H1 (cell line): Measurements from ENCODE around the gene ADA. TPM values are rescaled to one million over a fixed set of nuclear protein-coding genes. Genes with fewer than 3 reads are reported as not detected.

Experiments
- CTCF ChIA-PET: fragments of 300-600 bp; sonication (Branson Sonifier 250); formaldehyde crosslinking; loops from one replicate; lab custom pipeline; 2021; ENCODE audit not compliant: partially characterized antibody; lab: Charles Lee
- POLR2A ChIA-PET: fragments of 300-600 bp; sonication (Branson Sonifier 250); formaldehyde crosslinking; loops from one replicate; lab custom pipeline; 2021; ENCODE audit warnings: inconsistent platforms; ENCODE audit not compliant: partially characterized antibody; lab: Charles Lee
- DNase-seq, 2 experiments: peaks; one replicate each; pipeline versions ENCODE4 v3.0.0 to v3.0.0-alpha.2; 2010 to 2022; ENCODE audit warnings: low spot score in 2 of 2, low read depth in 1 of 2, mixed read lengths in 1 of 2
- FAIRE-seq: peaks from 2 replicates; lab custom pipeline; 2011; peaks lifted over from hg19 to GRCh38; lab: Jason Lieb, UNC
- H2AFZ ChIP-seq: 2 replicates; pipeline ENCODE4 v1.8.1; 2012; ENCODE audit warnings: low read length, inconsistent platforms
- H2AK5ac ChIP-seq: 2 replicates; pipeline ENCODE4 v1.6.1; 2013; ENCODE audit warnings: low read depth, low read length
- H2BK120ac ChIP-seq: replicated peaks from 2 replicates; pipeline ENCODE3; 2013; ENCODE audit warnings: low read depth, low read length, inconsistent platforms
- H2BK12ac ChIP-seq: 2 replicates; pipeline ENCODE4 v1.6.1; 2013; ENCODE audit warnings: low read depth, low read length
- H2BK15ac ChIP-seq: 2 replicates; pipeline ENCODE4 v1.6.1; 2013; ENCODE audit warnings: low read length
- H2BK20ac ChIP-seq: 2 replicates; pipeline ENCODE4 v1.6.1; 2013; ENCODE audit warnings: low read length
- H2BK5ac ChIP-seq: 2 replicates; pipeline ENCODE4 v1.6.1; 2013; ENCODE audit warnings: low read depth, low read length
- H3K14ac ChIP-seq: 2 replicates; pipeline ENCODE4 v1.6.1; 2013; ENCODE audit warnings: inconsistent platforms; ENCODE audit not compliant: insufficient read length
- H3K18ac ChIP-seq: 2 replicates; pipeline ENCODE4 v1.6.1; 2013; ENCODE audit warnings: low read length; ENCODE audit errors: extremely low read depth
- H3K23ac ChIP-seq: 2 replicates; pipeline ENCODE4 v1.6.1; 2013; ENCODE audit warnings: inconsistent platforms; ENCODE audit not compliant: insufficient read length
- H3K23me2 ChIP-seq: 2 replicates; pipeline ENCODE4 v1.6.1; 2013; ENCODE audit warnings: low read depth, low read length
- H3K27ac ChIP-seq: 2 replicates; pipeline ENCODE4 v1.6.1; 2011; ENCODE audit warnings: low read depth, low read length, inconsistent platforms
- H3K27me3 ChIP-seq, 4 experiments: replicated peaks in 1 of 4; 1 replicate in 1 of 4; 2 replicates in 3 of 4; pipeline versions ENCODE4 v1.6.1 to v1.8.1; 2011 to 2013; ENCODE audit warnings: low read length in 3 of 4, mild to moderate bottlenecking in 3 of 4, inconsistent platforms in 2 of 4, mixed read lengths in 2 of 4, moderate library complexity in 1 of 4; ENCODE audit not compliant: control insufficient read depth in 3 of 4, insufficient read depth in 3 of 4; ENCODE audit errors: extremely low read depth in 1 of 4
- H3K36me3 ChIP-seq, 4 experiments: 2 replicates each; pipeline versions ENCODE4 v1.6.1 to v1.8.1; 2011 to 2013; ENCODE audit warnings: mild to moderate bottlenecking in 4 of 4, low read length in 3 of 4, moderate library complexity in 2 of 4, control low read depth in 1 of 4, inconsistent platforms in 1 of 4; ENCODE audit not compliant: insufficient read depth in 4 of 4, control insufficient read depth in 2 of 4
- H3K4ac ChIP-seq: replicated peaks from 2 replicates; pipeline ENCODE3; 2013; ENCODE audit warnings: low read length, low read depth, mixed read lengths, inconsistent platforms; ENCODE audit not compliant: insufficient read length
- H3K4me1 ChIP-seq, 4 experiments: replicated peaks in 1 of 4; 1 replicate in 1 of 4; 2 replicates in 3 of 4; pipeline versions ENCODE4 v1.6.1 to v1.8.1; 2011 to 2013; ENCODE audit warnings: low read length in 3 of 4, inconsistent platforms in 2 of 4, mixed read lengths in 1 of 4; ENCODE audit not compliant: insufficient read depth in 4 of 4, control insufficient read depth in 3 of 4
- H3K4me2 ChIP-seq, 2 experiments: 2 replicates each; pipeline versions ENCODE4 v1.6.1 to v1.8.1; 2011 to 2013; ENCODE audit warnings: low read depth in 2 of 2, low read length in 2 of 2, control low read depth in 1 of 2, inconsistent platforms in 1 of 2, mild to moderate bottlenecking in 1 of 2; ENCODE audit not compliant: insufficient read depth in 1 of 2
- H3K4me3 ChIP-seq, 4 experiments: fragments of 200-600, 300-600 bp in 1 of 4; sonication (generic), shearing (Covaris generic), sonication (Bioruptor Twin) in 1 of 4; 2 replicates each; pipeline versions ENCODE4 v1.5.1 to v1.8.1; 2011 to 2016; ENCODE audit warnings: low read length in 4 of 4, low read depth in 3 of 4, control low read depth in 2 of 4, inconsistent platforms in 2 of 4, mild to moderate bottlenecking in 2 of 4, mixed read lengths in 1 of 4, moderate library complexity in 1 of 4; ENCODE audit not compliant: insufficient read depth in 2 of 4; ENCODE audit errors: extremely low read depth in 1 of 4
- H3K56ac ChIP-seq: replicated peaks from 2 replicates; pipeline ENCODE3; 2013; ENCODE audit warnings: low read depth, mild to moderate bottlenecking, mixed read lengths, low read length, inconsistent platforms; ENCODE audit not compliant: insufficient read length
- H3K79me1 ChIP-seq: 2 replicates; pipeline ENCODE4 v1.6.1; 2013; ENCODE audit warnings: low read depth, low read length, control low read depth
- H3K79me2 ChIP-seq, 2 experiments: 2 replicates each; pipeline versions ENCODE4 v1.6.1 to v1.8.1; 2012 to 2013; ENCODE audit warnings: low read length in 2 of 2, mild to moderate bottlenecking in 2 of 2, inconsistent platforms in 1 of 2; ENCODE audit not compliant: insufficient read depth in 2 of 2, control insufficient read depth in 1 of 2
- H3K9ac ChIP-seq, 4 experiments: replicated peaks in 1 of 4; 1 replicate in 1 of 4; 2 replicates in 3 of 4; pipeline versions ENCODE4 v1.6.1 to v1.8.1; 2011 to 2013; ENCODE audit warnings: low read depth in 3 of 4, low read length in 3 of 4, control low read depth in 2 of 4, mild to moderate bottlenecking in 2 of 4, moderate library complexity in 2 of 4, inconsistent platforms in 1 of 4; ENCODE audit errors: extremely low read depth in 1 of 4
- H3K9me3 ChIP-seq, 2 experiments: 2 replicates each; pipeline versions ENCODE4 v1.6.1 to v1.8.1; 2012 to 2013; ENCODE audit warnings: mild to moderate bottlenecking in 2 of 2, moderate library complexity in 2 of 2, control low read depth in 1 of 2, inconsistent platforms in 1 of 2, low read depth in 1 of 2, low read length in 1 of 2, mixed read lengths in 1 of 2; ENCODE audit not compliant: insufficient read depth in 2 of 2
- H4K20me1 ChIP-seq, 2 experiments: replicated peaks in 1 of 2; 2 replicates each; pipeline versions ENCODE3 to v1.8.1; 2011 to 2013; ENCODE audit warnings: inconsistent platforms in 2 of 2, low read length in 2 of 2, mild to moderate bottlenecking in 1 of 2; ENCODE audit not compliant: insufficient read depth in 2 of 2, control insufficient read depth in 1 of 2
- H4K5ac ChIP-seq: 2 replicates; pipeline ENCODE4 v1.6.1; 2013; ENCODE audit warnings: low read length, low read depth, mixed read lengths, inconsistent platforms; ENCODE audit not compliant: insufficient read length
- H4K8ac ChIP-seq: 2 replicates; pipeline ENCODE4 v1.8.0; 2013; ENCODE audit warnings: mild to moderate bottlenecking, moderate library complexity, low read length, inconsistent platforms; ENCODE audit not compliant: insufficient read depth; ENCODE audit errors: extremely low read depth
- H4K91ac ChIP-seq: replicated peaks from 2 replicates; pipeline ENCODE3; 2013; ENCODE audit warnings: low read length, mixed read lengths, inconsistent platforms; ENCODE audit not compliant: insufficient read length
- BCL11A ChIP-seq, 2 experiments: IDR thresholded peaks; one replicate each; pipeline ENCODE4 v1.6.1; 2011; ENCODE audit warnings: low read depth in 2 of 2, low read length in 2 of 2, mild to moderate bottlenecking in 2 of 2
- CTCF ChIP-seq, 3 experiments: IDR thresholded peaks; 1 replicate in 2 of 3; 2 replicates in 1 of 3; pipeline versions ENCODE4 v1.5.1 to v1.6.1; 2011; ENCODE audit warnings: low read length in 3 of 3, mild to moderate bottlenecking in 3 of 3, inconsistent platforms in 2 of 3, low read depth in 1 of 3, moderate library complexity in 1 of 3; ENCODE audit not compliant: insufficient read depth in 1 of 3; ENCODE audit errors: control extremely low read depth in 1 of 3
- HDAC2 ChIP-seq, 2 experiments: fragments of 300-600 bp in 1 of 2; sonication (generic) in 1 of 2; IDR thresholded peaks; 2 replicates each; pipeline ENCODE4 v1.6.1; 2011 to 2012; ENCODE audit warnings: low read depth in 2 of 2, low read length in 2 of 2, mild to moderate bottlenecking in 2 of 2, moderate library complexity in 2 of 2, borderline replicate concordance in 1 of 2, inconsistent platforms in 1 of 2
- RAD21 ChIP-seq, 2 experiments: IDR thresholded peaks in 1 of 2; conservative IDR thresholded peaks in 1 of 2; 2 replicates each; pipeline ENCODE4 v1.6.1; 2011; ENCODE audit warnings: low read depth in 2 of 2, low read length in 2 of 2, improper control_type of control experiment in 1 of 2, inconsistent platforms in 1 of 2, mild to moderate bottlenecking in 1 of 2, moderate library complexity in 1 of 2
- SIRT6 ChIP-seq: IDR thresholded peaks from one replicate; pipeline ENCODE4 v1.7.1; 2012; ENCODE audit warnings: low read length, inconsistent platforms
- TBP ChIP-seq: IDR thresholded peaks from 2 replicates; pipeline ENCODE4 v1.6.1; 2011; ENCODE audit warnings: low read depth, low read length, improper control_type of control experiment
- WGBS, 2 experiments: shearing (Covaris generic) in 1 of 2; methylation state at CpG; one replicate each; pipeline versions ENCODE4 v1.1.6 to v1.1.7; 2013 to 2015; ENCODE audit warnings: low lambda C conversion rate in 2 of 2, mixed read lengths in 2 of 2, inconsistent platforms in 1 of 2, low coverage in 1 of 2, missing lambda C conversion rate in 1 of 2; ENCODE audit not compliant: insufficient replicate concordance in 2 of 2, insufficient coverage in 1 of 2, insufficient read length in 1 of 2; ENCODE audit errors: extremely low coverage in 1 of 2, missing lambda C conversion rate in 1 of 2; 5-methylcytosine and 5-hydroxymethylcytosine counted together
- polyA plus RNA-seq, 7 experiments: library from polyadenylated mRNA; depleted of rRNA in 3 of 7; stranded (reverse) in 5 of 7; unstranded in 2 of 7; fragments of >200 nt in 5 of 7; fragments of 200-250 nt in 2 of 7; gene quantifications; 1 replicate in 5 of 7; 2 replicates in 1 of 7; 4 replicates in 1 of 7; pipeline versions ENCODE4 v1.2.1 to v1.2.3, GENCODE V29; 2011 to 2013; ENCODE audit warnings: missing spikeins in 2 of 7, mixed read lengths in 2 of 7
- total RNA-seq: library from RNA; stranded (reverse); fragmentation: NEBNext Ultra II Directional; extraction: Animal tissue kit (Norgen Biotek cat#: 25700); gene quantifications from 2 replicates; pipeline ENCODE4 v1.2.1, GENCODE V29; 2021

ADA gene
- total and polyA plus RNA-seq, 2 of the 8 experiments (the other 6 are each of a cell fraction or from before 2014, with no cell fraction given) = 19.9 to 32.8 TPM

GRCh38 chr20:44576297-44576696 lies 75.2 kb downstream of the ADA start:
- Histone ChIP-seq H3K79me1 (0 out of 2 replicates have a peak, but pooled peaks cover 2% of the 10 kb centered on the region), H3K79me2 (no peaks in the 10 kb centered on the region), H4K91ac (no peak overlapping the region), H3K4me1 (peaks cover 0 to 3% (median 0%) of the 10 kb centered on the region in 4 experiments; a peak in 1 of 7 replicates), H3K4me2 (no peak overlapping the region), H3K9ac (no peak overlapping the region), H4K5ac (no peak overlapping the region), H3K4me3 (no peak overlapping the region), H3K56ac (no peak overlapping the region), H2AK5ac (no peak overlapping the region), H3K9me3 (no peaks in the 10 kb centered on the region), H2BK120ac (no peak overlapping the region), H3K18ac (no peak overlapping the region), H3K14ac (no peak overlapping the region), H3K27ac (no peak overlapping the region), H3K23me2 (no peaks in the 10 kb centered on the region), H2BK12ac (no peak overlapping the region), H2BK15ac (no peak overlapping the region), H4K8ac (no peak overlapping the region), H3K36me3 (no peaks in the 10 kb centered on the region), H2AFZ (no peak overlapping the region), H3K4ac (no peak overlapping the region), H4K20me1 (no peaks in the 10 kb centered on the region), H2BK5ac (no peak overlapping the region), H2BK20ac (no peak overlapping the region), H3K23ac (no peak overlapping the region), H3K27me3 (no peaks in the 10 kb centered on the region)
- CTCF ChIA-PET = interaction anchor here (0.6 to 2.9 kb wide), 21 partner anchors 9 to 172 kb away, joined by 3 to 17 read pairs (median 5); no protein-coding TSS in a partner anchor
- 62% methylated on average over 3 of the region's 3 CpGs; no CpG with 5 or more reads in 1 of the 2 experiments for WGBS, 2 experiments
- DNase-seq (no peak), FAIRE-seq (no peak)
- POLR2A ChIA-PET = interaction anchor here (0.7 to 1.0 kb wide), 2 partner anchors 28 to 113 kb away, joined by 4 read pairs; no protein-coding TSS in a partner anchor
- no peak for TF ChIP-seq BCL11A (IDR thresholded peaks at IDR 0.05; ENCODE audit: low read depth in 2 of 2, low read length in 2 of 2)
- TF ChIP-seq HDAC2 (IDR thresholded peaks at IDR 0.05; ENCODE audit: borderline replicate concordance in 1 of 2, low read depth in 2 of 2, low read length in 2 of 2) = no peak
- TF ChIP-seq RAD21 (IDR thresholded peaks at IDR 0.05 in 1 of 2, conservative IDR thresholded peaks at IDR 0.05 in 1 of 2; ENCODE audit: low read depth in 2 of 2, low read length in 2 of 2) = peak; percentile 28 to 46
- no peak for TF ChIP-seq SIRT6
- peak in 2 of 3 experiments; percentile 29 to 32; a peak in 3 of 4 replicates for TF ChIP-seq CTCF (IDR thresholded peaks at IDR 0.05; ENCODE audit: control extremely low read depth in 1 of 3, insufficient read depth in 1 of 3, low read depth in 1 of 3, low read length in 3 of 3)
- no peak for TF ChIP-seq TBP
